Measurements from ENCODE around the gene PPM1D.
"Not testable (repeated sequence)": the region's sequence is repeated elsewhere in the genome, so short reads cannot be mapped to it uniquely, and the experiment has no call there.

The PPM1D gene

GRCh38 chr17:60592750-60593149 is 7.2 kb upstream of the PPM1D start:
- no peak for DNase-seq (ENCODE audit: extremely low spot score, insufficient read length, low read depth)
- no peak for FAIRE-seq

- not testable (repeated sequence) for DNase-seq (ENCODE audit: extremely low spot score, insufficient read length, low read depth); FAIRE-seq
Observed at GRCh38 chr17:60593441-60594036, 6.5 kb upstream of the PPM1D start.

DNA sequence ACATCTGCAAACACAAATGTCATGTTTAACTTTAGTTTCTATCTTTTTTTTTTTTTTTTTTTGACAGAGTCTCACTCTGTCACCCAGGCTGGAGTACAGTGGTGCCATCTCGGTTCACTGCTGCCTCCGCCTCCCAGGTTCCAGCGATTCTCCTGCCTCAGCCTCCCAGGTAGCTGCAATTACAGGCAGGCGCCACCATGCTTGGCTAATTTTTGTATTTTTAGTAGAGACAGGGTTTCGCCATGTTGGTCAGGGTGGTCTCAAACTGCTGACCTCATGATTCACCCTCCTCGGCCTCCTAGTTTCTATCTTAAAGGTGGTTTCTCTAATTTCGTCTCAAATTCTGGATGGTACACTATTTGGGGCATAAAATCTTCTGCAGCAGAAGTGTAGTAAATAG is 5.8 kb upstream of the PPM1D start:
- FAIRE-seq; DNase-seq (ENCODE audit: extremely low spot score, insufficient read length, low read depth): not testable (repeated sequence)

DNA sequence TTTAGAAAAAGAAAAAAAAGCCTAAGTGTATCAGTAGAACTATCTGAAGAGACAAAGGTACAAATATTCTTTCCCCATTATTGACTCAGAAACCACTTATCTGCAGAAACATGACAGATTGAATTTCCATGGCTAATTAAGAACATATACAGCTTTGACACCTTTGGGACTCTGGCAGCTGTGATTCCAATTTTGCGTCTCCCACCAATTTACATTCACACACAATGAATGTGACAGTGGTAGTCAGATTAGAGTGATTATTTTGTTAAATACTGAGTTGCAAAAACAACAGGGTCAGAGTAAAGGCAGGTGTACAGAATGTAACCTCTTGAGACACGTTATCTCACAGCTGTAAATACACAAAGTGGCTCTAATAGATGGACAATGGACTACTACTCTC is 5.3 kb upstream of the PPM1D start:
- FAIRE-seq = no peak
- DNase-seq (ENCODE audit: extremely low spot score, insufficient read length, low read depth) = no peak

DNA sequence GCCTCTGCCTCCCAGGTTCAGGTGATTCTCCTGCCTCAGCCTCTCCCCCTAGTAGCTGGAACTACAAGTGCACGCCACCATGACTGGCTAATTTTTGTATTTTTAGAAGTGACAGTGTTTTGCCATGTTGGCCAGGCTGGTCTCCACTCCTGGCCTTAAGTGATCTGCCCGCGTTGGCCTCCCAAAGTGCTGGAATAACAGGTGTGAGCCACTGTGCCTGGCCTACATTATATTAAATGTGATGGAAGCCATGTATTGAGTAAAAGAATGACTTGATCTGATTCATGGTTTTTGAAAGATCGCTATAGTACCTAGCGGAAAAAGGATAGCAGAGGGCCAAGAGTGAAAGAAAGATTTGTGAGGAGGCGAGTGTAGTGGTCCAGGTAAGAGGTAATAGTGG is 2.7 kb upstream of the PPM1D start:
- FAIRE-seq (no peak), DNase-seq (ENCODE audit: extremely low spot score, insufficient read length, low read depth) (no peak)

DNA sequence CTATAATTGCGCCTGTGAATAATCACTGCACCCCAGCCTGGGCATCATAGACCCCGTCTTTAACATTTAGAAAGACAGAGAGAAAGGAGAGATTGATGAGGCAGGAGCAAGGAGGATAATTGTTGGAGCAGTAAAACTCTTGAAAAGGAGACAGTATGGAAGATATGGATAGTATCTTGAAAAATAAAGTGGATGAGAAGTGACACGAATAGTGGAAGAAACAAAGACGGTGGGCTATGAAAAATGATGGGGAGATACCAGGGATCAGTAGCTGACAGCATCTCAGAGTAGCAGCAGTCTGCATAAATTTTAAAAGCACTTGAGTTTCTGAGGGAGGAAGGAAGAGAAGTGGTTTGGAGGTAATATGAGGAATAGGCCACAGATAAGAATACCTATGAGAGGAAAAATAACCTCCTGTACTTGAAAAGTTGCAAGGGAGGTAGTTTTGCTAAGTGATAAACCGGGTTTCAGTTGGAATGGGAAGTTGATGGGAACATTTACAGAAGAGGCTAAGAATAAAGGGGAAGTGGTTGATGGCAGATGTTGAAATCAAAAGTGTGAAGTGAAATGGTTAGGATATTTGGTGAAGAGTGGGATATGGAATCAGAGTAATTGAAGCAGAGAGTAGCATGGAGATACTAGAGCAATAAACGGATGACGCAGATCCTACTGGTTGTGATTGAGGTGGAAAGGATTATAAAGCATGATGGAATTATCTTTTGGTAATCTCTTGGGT is 1.8 kb upstream of the PPM1D start:
- FAIRE-seq (no peak), DNase-seq (ENCODE audit: extremely low spot score, insufficient read length, low read depth) (no peak)

DNA sequence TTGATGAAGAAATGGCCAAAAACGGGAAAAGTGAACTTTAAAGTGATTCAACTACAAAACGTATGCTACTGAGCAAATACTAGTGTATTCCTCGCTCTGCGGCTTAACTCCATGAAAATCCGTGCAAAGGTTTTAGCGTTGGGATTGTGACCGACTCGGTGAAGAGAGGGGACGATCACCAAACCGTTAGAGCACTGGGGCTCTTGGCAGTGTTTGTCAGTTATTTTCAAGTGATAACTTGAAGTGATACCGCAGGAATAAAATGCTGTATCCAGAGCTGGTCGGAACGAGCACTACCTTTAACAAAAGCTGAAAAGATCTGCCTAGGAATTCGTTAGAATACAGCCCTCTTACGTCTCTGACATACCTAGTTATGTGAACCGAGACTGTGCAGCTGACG is 773 bp upstream of the PPM1D start:
- DNase-seq (ENCODE audit: extremely low spot score, insufficient read length, low read depth) = no peak
- no peak for FAIRE-seq

GRCh38 chr17:60600490-60601446 is 775 bp downstream of the PPM1D start:
- no peak for DNase-seq (ENCODE audit: extremely low spot score, insufficient read length, low read depth)
- FAIRE-seq = peak; percentile 69

- FAIRE-seq = no peak
- DNase-seq (ENCODE audit: extremely low spot score, insufficient read length, low read depth) = no peak
Observed at GRCh38 chr17:60601447-60602384, 1.7 kb downstream of the PPM1D start.

DNA sequence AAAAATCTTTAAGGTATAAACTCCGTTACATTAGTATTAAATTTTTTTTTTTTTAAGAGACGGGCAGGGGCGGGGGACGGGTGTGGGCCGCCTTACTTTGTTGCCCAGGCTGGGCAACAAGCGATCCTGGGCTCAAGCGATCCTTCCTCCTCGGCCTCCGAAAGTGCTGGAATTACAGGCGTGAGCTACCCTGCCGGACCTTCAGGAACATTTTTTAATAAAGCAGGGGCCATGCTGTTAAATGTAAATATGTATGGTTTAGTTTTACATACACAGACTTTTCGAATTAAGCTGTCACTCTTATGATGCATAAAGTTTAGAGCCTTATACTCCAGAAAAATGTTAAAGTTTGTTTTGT is 2.4 kb downstream of the PPM1D start:
- FAIRE-seq (no peak), DNase-seq (ENCODE audit: extremely low spot score, insufficient read length, low read depth) (no peak)

DNA sequence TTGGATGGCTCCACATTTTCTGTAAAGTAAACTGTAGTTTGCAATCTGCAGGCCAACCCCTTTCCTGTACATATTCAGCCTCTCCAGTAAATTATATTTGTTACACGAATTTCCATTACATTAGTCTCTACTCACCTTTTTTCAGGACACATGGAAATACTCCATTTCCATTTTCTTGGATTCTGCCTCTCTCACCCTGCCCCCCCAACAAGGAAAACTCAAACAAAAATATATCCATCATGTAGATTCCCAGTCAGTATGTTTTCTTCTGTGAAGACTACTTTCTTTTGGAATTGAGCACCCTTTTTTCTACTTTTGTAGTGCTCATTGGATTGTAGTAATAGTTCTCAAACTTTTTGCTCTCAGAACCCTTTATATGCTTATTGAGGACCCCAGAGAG is 2.9 kb downstream of the PPM1D start:
- FAIRE-seq (no peak), DNase-seq (ENCODE audit: extremely low spot score, insufficient read length, low read depth) (no peak)

GRCh38 chr17:60603477-60603876 is 3.5 kb downstream of the PPM1D start:
- not testable (repeated sequence) for FAIRE-seq; DNase-seq (ENCODE audit: extremely low spot score, insufficient read length, low read depth)

DNA sequence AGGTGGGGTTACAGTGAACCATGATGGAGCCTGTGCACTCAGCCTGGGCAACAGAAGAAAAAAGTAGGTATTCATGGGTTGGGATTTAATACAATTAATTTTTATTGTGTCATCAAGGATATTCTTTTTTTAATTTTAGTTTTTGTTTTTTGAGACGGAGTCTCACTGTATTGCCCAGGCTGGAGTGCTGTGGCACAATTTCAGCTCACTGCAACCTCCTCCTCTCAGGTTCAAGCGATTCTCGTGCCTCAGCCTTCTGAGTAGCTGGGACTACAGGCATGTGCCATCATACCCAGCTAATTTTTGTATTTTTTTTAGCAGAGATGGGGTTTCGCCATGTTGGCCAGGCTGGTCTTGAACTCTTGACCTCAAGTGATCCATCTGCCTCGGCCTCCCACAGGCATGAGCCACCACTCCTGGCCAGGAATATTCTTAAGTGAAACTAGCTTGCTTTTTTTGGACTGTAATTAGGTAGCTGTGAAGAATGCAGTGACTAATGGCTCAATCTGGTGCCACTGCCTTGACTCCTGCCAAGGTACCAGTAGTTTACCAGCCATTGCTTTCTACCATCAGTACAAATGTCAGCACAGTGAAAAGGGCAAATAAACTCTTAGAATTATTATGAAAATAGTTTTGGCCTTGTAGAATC is 4.8 kb downstream of the PPM1D start:
- FAIRE-seq = no peak
- DNase-seq (ENCODE audit: extremely low spot score, insufficient read length, low read depth) = no peak

DNA sequence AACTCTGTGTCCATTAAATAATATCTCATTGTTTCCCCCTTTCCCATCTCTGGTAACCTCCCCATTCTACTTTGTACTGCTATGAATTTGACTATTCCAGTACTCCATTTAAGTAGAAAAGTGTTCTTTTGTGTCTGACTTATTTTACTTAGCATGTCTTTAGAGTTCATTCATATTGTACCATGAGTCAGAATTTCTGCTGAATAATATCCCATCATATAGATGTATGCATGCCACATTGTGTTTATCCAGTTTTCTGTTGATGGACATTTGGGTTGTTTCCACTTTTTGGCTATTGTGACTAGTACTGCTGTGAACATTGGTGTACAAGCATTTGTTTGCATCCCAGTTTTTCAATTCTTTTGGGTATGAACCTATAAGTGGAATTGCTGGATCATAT is 6.0 kb downstream of the PPM1D start:
- FAIRE-seq (no peak), DNase-seq (ENCODE audit: extremely low spot score, insufficient read length, low read depth) (no peak)

DNA sequence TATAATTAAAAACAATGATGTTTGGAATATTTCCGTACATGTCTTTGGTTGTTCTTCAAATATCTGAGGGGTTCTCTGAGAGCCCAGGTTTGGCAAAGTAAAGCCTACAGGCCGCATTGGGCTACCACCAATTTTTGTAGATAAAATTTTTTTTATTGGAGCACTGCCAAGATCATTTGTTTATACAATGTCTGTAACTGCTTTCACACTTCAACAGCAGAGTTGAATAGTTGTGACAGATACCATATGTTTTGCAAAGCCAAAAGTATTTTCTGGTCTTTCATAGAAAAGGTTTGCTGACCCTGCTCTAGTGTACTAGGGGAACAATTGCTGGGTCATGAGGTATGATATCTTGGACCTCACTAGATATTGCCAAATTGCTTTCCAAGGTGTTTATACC is 10.5 kb downstream of the PPM1D start:
- FAIRE-seq = no peak

DNA sequence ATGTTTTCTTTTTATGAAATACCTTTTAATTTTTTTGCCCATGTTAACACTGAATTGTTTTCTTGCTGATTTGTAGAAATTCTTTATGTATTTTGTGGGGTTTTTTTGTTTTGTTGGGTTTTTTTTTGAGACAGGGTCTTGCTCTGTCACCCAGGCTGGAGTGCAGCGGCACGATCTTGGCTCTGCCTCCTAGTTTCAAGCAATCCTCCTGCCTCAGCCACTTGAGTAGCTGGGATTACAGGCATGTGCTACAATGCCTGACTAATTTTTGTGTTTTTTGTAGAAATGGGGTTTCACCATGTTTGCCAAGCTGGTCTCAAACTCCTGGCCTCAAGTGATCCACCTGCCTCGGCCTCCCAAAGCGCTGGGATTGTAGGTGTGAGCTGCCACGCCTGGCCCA is 11.3 kb downstream of the PPM1D start:
- not testable (repeated sequence) for DNase-seq (ENCODE audit: extremely low spot score, insufficient read length, low read depth); FAIRE-seq

More for the DNA sequence above, 10.5 kb downstream of the PPM1D start:
- DNase-seq (ENCODE audit: extremely low spot score, insufficient read length, low read depth) = no peak

- no peak for DNase-seq (ENCODE audit: extremely low spot score, insufficient read length, low read depth)
- no peak for FAIRE-seq
Observed at GRCh38 chr17:60613325-60613724, 13.3 kb downstream of the PPM1D start.

- not testable (repeated sequence) for FAIRE-seq
Observed at GRCh38 chr17:60613796-60614195, 13.8 kb downstream of the PPM1D start.

GRCh38 chr17:60614247-60614646 is 14.3 kb downstream of the PPM1D start:
- not testable (repeated sequence) for FAIRE-seq; DNase-seq (ENCODE audit: extremely low spot score, insufficient read length, low read depth)

More at GRCh38 chr17:60613796-60614195, 13.8 kb downstream of the PPM1D start:
- DNase-seq (ENCODE audit: extremely low spot score, insufficient read length, low read depth) = not testable (repeated sequence)
